Measurements from ENCODE around the gene PPIL6.
"Not testable (repeated sequence)": the region's sequence is repeated elsewhere in the genome, so short reads cannot be mapped to it uniquely, and the experiment has no call there.

Gene PPIL6

DNA sequence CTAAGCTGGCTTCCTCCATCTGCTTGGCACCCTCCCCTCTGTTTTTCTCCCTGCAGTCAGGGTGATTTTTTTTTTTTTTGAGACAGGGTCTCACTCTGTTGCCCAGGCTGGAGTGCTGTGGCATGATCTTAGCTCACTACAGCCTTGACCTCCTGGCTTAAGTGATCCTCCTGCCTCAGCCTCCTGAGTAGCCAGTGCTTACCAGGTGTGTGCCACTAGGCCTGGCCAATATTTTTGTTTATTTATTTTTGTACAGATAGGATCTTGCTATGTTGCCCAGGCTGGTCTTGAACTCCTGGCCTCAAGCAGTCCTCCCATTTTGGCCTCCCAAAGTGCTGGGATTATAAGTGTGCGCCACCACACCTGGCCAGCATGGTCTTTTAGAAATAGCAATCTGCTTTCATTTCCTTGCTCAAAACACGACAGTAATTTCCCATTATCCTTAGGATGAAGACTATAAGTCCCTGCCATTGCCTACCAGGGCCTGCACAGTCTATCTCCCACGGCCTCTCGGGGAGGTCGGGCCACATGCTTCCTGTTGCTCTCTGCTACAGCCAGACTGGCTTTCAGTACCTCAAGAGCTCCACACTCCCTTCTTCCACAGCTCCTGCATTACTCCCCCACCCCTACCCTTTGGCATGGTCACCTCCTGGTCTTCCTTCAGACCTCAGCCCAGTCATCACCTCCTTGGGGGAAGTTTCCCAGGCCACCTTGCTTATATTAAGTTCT lies 47.1 kb downstream of the PPIL6 start:
- no peak for DNase-seq

- no peak for DNase-seq
Measured at GRCh38 chr6:109389650-109390274, 50.7 kb downstream of the PPIL6 start.

DNA sequence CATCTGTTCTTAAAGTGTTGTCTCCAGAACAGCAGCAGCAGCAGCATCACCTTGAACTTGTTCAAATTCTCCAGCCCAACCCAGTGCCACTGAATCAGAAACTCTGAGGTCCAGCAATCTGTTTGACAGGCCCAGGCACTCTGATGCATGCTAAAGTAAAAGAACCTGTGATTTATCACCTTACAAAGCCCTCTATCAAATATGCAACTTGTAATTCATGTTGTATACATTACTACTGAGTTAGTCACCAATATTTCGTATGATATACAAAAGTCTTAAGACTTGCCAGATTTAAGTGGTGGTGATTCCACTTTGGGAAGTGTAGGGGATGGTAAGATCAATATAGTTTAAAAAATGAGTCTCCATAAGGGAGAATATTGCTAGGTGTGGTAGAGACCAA lies 52.2 kb downstream of the PPIL6 start:
- no peak for DNase-seq

DNA sequence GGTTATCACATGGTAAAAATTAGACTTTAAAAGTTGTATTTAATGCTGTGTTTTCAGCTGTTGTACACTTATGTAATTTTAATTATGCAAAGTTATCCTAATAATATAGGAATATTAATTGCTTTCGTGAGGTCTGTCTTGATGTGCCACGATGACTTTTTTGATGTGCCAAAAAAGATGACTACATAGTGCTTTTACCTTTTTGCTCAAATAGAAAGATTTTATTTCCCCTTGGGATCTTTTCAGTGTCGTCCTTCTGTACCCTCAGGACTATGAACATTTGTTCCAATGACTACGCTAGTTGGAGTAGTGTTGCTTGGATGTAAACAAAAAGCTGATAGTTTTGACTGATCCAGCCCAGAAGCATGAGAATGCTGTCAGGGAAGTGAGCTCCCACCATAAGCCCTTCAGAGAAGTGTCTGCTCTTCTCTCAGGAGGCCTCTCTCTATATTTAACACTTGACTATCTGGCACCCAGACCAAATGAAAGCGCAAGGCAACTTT lies 56.9 kb downstream of the PPIL6 start:
- DNase-seq = no peak

- DNase-seq = peak; percentile 97
Measured at GRCh38 chr6:109382576-109383437, 57.6 kb downstream of the PPIL6 start.

- DNase-seq = peak; percentile 98
Measured at GRCh38 chr6:109381747-109382575, 58.5 kb downstream of the PPIL6 start, which contains the start of gene CD164. CD164 (minus strand) TSS chr6:109382467; CDS start chr6:109382378, 89 bp downstream.

- peak; percentile 56 for DNase-seq
Measured at GRCh38 chr6:109381061-109381746, 59.2 kb downstream of the PPIL6 start.

DNA sequence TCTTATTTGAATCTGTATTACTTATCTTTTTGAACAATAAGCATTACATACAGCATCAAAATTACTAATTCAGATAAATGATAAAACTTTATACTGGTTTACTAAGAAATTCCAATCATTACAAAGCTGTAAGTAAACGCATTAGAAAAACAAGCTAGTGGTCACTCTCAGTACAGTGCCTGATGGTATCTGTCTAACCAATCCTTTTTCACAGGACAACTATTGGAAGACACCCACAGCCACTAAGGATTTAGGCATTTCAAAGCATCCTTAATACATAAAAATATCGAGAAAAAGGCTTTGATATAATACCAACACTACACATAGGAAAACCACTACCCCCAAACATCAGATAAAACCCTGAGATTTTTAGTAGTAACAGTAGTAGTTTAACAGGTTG lies 60.7 kb downstream of the PPIL6 start:
- peak; percentile 50 for DNase-seq

DNA sequence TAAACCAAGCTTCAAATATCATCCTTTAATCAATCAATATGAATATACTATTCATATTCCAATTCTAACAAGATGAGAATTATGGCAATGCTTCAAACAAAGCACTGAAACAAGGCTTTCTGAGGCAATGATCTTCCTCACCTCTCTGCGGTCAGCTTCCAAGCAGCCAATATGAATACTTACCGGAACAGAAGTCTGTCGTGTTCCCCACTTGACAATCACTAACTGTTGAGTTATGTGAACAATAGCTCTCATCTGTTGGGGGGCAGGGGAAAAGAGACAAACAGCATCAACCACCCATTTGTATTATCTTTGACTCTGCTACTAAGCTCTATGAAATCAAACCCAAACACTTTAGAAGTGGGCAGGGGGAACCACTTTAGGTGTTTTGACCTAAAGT lies 62.7 kb downstream of the PPIL6 start:
- DNase-seq = peak; percentile 47

DNA sequence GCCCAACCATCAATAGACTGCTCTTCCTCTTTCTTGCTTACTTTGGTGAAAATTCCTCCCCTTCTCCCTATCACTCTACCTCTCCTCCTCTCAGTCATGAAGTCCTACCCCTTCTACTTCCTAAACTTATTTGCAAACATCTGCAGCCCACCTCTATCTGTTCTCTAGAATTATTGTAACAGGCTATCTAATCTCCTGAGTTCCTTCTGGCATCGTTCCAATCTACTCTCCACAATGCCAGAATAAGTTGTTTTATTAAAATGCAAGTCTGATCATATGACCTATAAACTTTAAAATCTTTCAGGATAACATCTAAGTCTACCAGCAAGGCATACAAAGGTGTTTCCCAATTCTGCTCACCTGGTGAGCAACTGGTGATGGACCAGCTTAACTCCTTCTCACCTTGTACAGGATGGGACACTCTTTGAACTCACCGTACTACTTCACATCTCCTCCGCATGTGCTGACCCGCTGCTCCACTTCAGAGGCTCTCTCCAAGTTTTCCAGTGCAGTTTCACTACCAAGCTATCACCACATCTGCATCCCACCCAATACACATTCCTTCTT lies 66.0 kb downstream of the PPIL6 start:
- DNase-seq = peak; percentile 46

DNA sequence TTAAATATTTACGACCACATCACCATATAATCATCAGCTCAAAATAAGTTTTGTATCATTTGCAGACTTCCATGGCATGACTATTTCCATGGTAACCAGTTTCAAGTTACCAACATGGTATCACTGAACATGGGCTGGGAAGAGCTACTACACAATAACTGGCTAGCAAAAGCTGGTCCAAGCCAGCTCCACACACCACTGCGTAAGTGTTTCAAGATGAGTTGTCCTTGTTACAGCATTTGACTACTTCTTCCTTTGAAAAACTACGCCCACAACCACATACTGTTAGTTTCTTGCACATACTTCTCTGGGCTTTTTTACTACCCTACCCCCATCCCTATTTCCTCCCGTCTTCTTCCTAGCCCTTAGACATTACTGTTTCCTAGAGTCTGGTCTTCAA lies 66.7 kb downstream of the PPIL6 start:
- DNase-seq = peak; percentile 64

GRCh38 chr6:109373331-109373730 lies 67.1 kb downstream of the PPIL6 start:
- DNase-seq = peak; percentile 63

GRCh38 chr6:109372130-109372529 lies 68.3 kb downstream of the PPIL6 start:
- DNase-seq = peak; percentile 52

DNA sequence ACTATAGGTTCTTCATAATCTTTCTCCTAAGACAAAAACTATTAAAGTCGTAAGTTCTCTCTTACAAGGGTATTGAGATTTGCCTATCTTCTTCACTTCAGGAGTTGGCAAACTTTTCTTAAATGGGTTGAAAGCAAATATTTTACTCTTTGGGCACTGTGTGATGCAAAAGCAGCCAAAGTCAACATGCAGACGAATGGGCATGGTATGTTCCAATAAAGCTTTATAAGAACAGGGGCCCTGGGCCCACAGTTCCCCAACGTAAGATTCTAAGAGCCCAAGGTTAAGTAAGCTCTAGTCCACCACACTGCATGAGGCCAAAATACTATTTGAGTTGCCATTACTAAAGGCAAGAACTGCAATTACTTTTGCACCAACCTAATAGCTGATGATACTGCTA lies 69.6 kb downstream of the PPIL6 start:
- no peak for DNase-seq

DNA sequence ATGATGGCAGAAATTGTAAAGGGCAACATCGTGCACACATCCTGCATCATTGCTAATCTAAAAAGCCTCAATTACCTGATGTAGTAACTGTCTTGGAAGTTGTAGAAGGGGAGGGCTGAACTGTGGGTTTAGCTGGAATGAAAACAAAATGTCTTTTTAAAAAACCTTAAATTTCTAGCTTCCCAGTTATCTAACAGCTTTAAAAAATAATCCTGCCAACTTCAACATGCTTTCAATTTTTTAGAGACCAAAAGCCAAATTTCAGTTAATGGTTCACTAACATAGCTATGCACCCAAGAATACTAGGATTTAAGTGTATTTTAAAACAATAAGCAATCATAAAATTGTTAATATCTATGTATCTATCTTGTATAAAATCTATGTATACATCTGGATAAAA lies 70.1 kb downstream of the PPIL6 start:
- DNase-seq = no peak

DNA sequence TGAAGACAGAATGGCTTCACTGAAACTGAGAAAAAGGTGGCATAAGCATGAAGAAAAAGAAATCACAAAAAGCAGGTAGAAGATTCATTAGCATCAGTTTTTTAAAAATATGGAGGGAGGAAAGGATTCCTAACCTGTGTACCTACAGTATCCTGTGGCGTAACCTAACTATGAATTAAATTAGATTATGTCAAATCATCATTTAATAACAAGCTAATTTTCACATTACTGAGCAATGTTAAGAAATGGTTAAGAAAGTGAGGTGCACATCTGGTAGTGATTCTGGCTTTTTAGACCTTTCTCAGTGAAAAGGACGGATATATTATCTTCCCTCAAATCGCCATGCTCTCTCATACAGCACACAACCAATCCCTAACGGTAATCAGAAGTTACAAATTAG lies 70.7 kb downstream of the PPIL6 start:
- no peak for DNase-seq

GRCh38 chr6:109364382-109365078 lies 75.9 kb downstream of the PPIL6 start:
- DNase-seq = not testable (repeated sequence)

GRCh38 chr6:109363753-109364152 lies 76.7 kb downstream of the PPIL6 start:
- DNase-seq = no peak

- no peak for DNase-seq
Measured at GRCh38 chr6:109362102-109362884, 78.1 kb downstream of the PPIL6 start.

- no peak for DNase-seq
Measured at GRCh38 chr6:109360791-109361190, 79.6 kb downstream of the PPIL6 start.
